ENCODE results near the gene EDIL3. TPM values are rescaled to one million over a fixed set of nuclear protein-coding genes. Genes with fewer than 3 reads are reported as not detected.

The EDIL3 gene
- total and polyA plus RNA-seq, 2 of the 13 experiments (the other 11 are each of a cell fraction or from before 2014, with no cell fraction given): 0.01 TPM; not detected in 1

GRCh38 chr5:84229045-84229444 lies 155.6 kb downstream of the EDIL3 start:
- in situ Hi-C loops (cut with HindIII; ENCODE audit: extremely low pct_ligation_motif_present, low pct_unique_long_range_greater_than_20kb) (no loop called here), intact Hi-C loops (cut with micrococcal nuclease; ENCODE audit: unreplicated experiment) (no loop called here)
- Histone ChIP-seq H2AFZ (ENCODE audit: low read length) (no peak overlapping the region), H3K27me3 (ENCODE audit: control insufficient read depth in 1 of 2, insufficient read depth in 2 of 2, low read length in 2 of 2) (no peaks in the 10 kb centered on the region), H3K4me2 (ENCODE audit: low read depth, low read length) (no peak overlapping the region), H3K9ac (ENCODE audit: insufficient read depth, low read depth, low read length) (no peak overlapping the region), H3K4me1 (ENCODE audit: insufficient read depth, low read length) (no peaks in the 10 kb centered on the region), H3K4me3 (replicated peaks in 1 of 3; ENCODE audit: insufficient read depth in 1 of 3, low read depth in 2 of 3, low read length in 3 of 3) (no peak overlapping the region), H3K79me2 (ENCODE audit: insufficient read depth, low read length) (no peaks in the 10 kb centered on the region), H3K36me3 (replicated peaks in 1 of 2; ENCODE audit: control insufficient read depth in 1 of 2, insufficient read depth in 2 of 2, low read length in 2 of 2) (no peaks in the 10 kb centered on the region), H4K20me1 (ENCODE audit: insufficient read depth, low read length) (no peaks in the 10 kb centered on the region), H3K9me3 (ENCODE audit: low read length) (no peaks in the 10 kb centered on the region), H3K27ac (ENCODE audit: extremely low read length, insufficient read depth, low read length) (no peak overlapping the region)
- ChIA-PET CTCF (ENCODE audit: low intra/inter-chr PET ratio, low total read pairs) (no interaction called here), POLR2A (no interaction called here)
- ATAC-seq (no peak), DNase-seq (ENCODE audit: low spot score) (no peak), FAIRE-seq (no peak)
- no peak for TF ChIP-seq HCFC1 (IDR thresholded peaks at IDR 0.05; ENCODE audit: low read depth, low read length)
- TF ChIP-seq SNRNP70 (IDR thresholded peaks at IDR 0.05; ENCODE audit: low read depth, low read length): no peak
- no peak for TF ChIP-seq FOXC1 (CRISPR knock-in tag; IDR thresholded peaks at IDR 0.05; ENCODE audit: borderline replicate concordance)
- TF ChIP-seq USF2 (IDR thresholded peaks at IDR 0.05; ENCODE audit: low read depth, low read length): no peak
- no peak for TF ChIP-seq USF2 (CRISPR knock-in tag; IDR thresholded peaks at IDR 0.05; ENCODE audit: borderline replicate concordance)
- no peak for TF ChIP-seq ZNF282 (IDR thresholded peaks at IDR 0.05; ENCODE audit: partially characterized antibody)
- TF ChIP-seq ZFP82 (CRISPR knock-in tag; IDR thresholded peaks at IDR 0.05; ENCODE audit: borderline replicate concordance): no peak
- TF ChIP-seq DNMT1 (CRISPR knock-in tag; IDR thresholded peaks at IDR 0.05): no peak
- no TSS peak for BruUV-seq (replicated peaks)

- POLR2A ChIA-PET: no interaction called here
- FAIRE-seq (no peak), ATAC-seq (no peak), DNase-seq (ENCODE audit: low spot score) (no peak)
- Histone ChIP-seq H3K9ac (ENCODE audit: insufficient read depth, low read depth, low read length) (no peak overlapping the region), H3K4me1 (ENCODE audit: insufficient read depth, low read length) (no peaks in the 10 kb centered on the region), H3K79me2 (ENCODE audit: insufficient read depth, low read length) (no peaks in the 10 kb centered on the region), H3K4me2 (ENCODE audit: low read depth, low read length) (no peak overlapping the region), H3K4me3 (replicated peaks in 1 of 3; ENCODE audit: insufficient read depth in 1 of 3, low read depth in 2 of 3, low read length in 3 of 3) (no peak overlapping the region), H3K27me3 (ENCODE audit: control insufficient read depth in 1 of 2, insufficient read depth in 2 of 2, low read length in 2 of 2) (no peaks in the 10 kb centered on the region), H3K36me3 (replicated peaks in 1 of 2; ENCODE audit: control insufficient read depth in 1 of 2, insufficient read depth in 2 of 2, low read length in 2 of 2) (no peaks in the 10 kb centered on the region), H2AFZ (ENCODE audit: low read length) (no peak overlapping the region), H4K20me1 (ENCODE audit: insufficient read depth, low read length) (no peaks in the 10 kb centered on the region), H3K27ac (ENCODE audit: extremely low read length, insufficient read depth, low read length) (no peak overlapping the region), H3K9me3 (ENCODE audit: low read length) (no peaks in the 10 kb centered on the region)
- no TSS peak for BruUV-seq (replicated peaks)
- CTCF ChIA-PET (ENCODE audit: low intra/inter-chr PET ratio, low total read pairs): no interaction called here
- in situ Hi-C loops (cut with HindIII; ENCODE audit: extremely low pct_ligation_motif_present, low pct_unique_long_range_greater_than_20kb) (no loop called here), intact Hi-C loops (cut with micrococcal nuclease; ENCODE audit: unreplicated experiment) (no loop called here)
- TF ChIP-seq ZNF451 (CRISPR knock-in tag; IDR thresholded peaks at IDR 0.05): no peak
- no peak for TF ChIP-seq NCOR1 (IDR thresholded peaks at IDR 0.05; ENCODE audit: borderline replicate concordance, low read length)
- TF ChIP-seq ZNF629 (CRISPR knock-in tag; conservative IDR thresholded peaks at IDR 0.05): no peak
- TF ChIP-seq WIZ (CRISPR knock-in tag; IDR thresholded peaks at IDR 0.05): no peak
- no peak for TF ChIP-seq SSRP1 (CRISPR knock-in tag; IDR thresholded peaks at IDR 0.05)
- TF ChIP-seq ZNF337 (CRISPR knock-in tag; IDR thresholded peaks at IDR 0.05; ENCODE audit: borderline replicate concordance, low read depth): no peak
Observed at GRCh38 chr5:84228266-84228665, 156.4 kb downstream of the EDIL3 start.

Measured in HepG2 (cell line).